HEK293 (cell line): ENCODE data around the gene ITGB3.

ENCODE experiments used
- CTCF ChIA-PET: fragments of 350-600 bp; formaldehyde crosslinking; extraction: SDS; loops from one replicate; lab custom pipeline; 2021; ENCODE audit warnings: antibody characterized with exemption; lab: Yijun Ruan, JAX
- POLR2A ChIA-PET: fragments of 300-600 bp; formaldehyde crosslinking; extraction: SDS; loops from one replicate; lab custom pipeline; 2020; ENCODE audit warnings: antibody characterized with exemption, inconsistent platforms; lab: Yijun Ruan, JAX
- H3K27ac ChIP-seq: fragments of 200-500 bp; sonication (Bioruptor generic); 2 replicates; pipeline ENCODE4 v1.5.1; 2014; ENCODE audit warnings: low read depth, low read length, control low read depth, inconsistent platforms; ENCODE audit errors: extremely low read depth
- H3K36me3 ChIP-seq, 2 experiments: fragments of 200-500 bp in 1 of 2; sonication (Bioruptor generic) in 1 of 2; 1 replicate in 1 of 2; 2 replicates in 1 of 2; pipeline ENCODE4 v1.5.1; 2014 to 2017; ENCODE audit warnings: inconsistent platforms in 2 of 2, low read length in 2 of 2; ENCODE audit not compliant: control insufficient read depth in 2 of 2, insufficient read depth in 1 of 2
- H3K4me1 ChIP-seq: fragments of 200-500 bp; sonication (Bioruptor generic); 2 replicates; pipeline ENCODE4 v1.5.1; 2014; ENCODE audit warnings: mild to moderate bottlenecking, low read length, inconsistent platforms; ENCODE audit not compliant: control insufficient read depth, insufficient read depth
- H3K4me3 ChIP-seq: 2 replicates; pipeline ENCODE4 v1.5.1; 2011; ENCODE audit warnings: low read depth, mild to moderate bottlenecking, control low read depth, low read length, moderate library complexity
- H3K9me3 ChIP-seq: fragments of 200-500 bp; sonication (Bioruptor generic); 2 replicates; pipeline ENCODE4 v1.5.1; 2014; ENCODE audit warnings: low read depth, low read length, inconsistent platforms; ENCODE audit not compliant: control insufficient read depth, insufficient read depth
- BCL11B ChIP-seq: fragments of 450-650 bp; formaldehyde crosslinking; IDR thresholded peaks from 2 replicates; pipeline ENCODE4 v1.5.1; 2016; ENCODE audit warnings: low read depth, missing biosample characterization, missing genetic modification characterization
- KLF10 ChIP-seq: fragments of 450-650 bp; IDR thresholded peaks from 2 replicates; pipeline ENCODE4 v1.5.1; 2018; ENCODE audit warnings: missing biosample characterization, mild to moderate bottlenecking, missing genetic modification characterization
- KLF9 ChIP-seq: fragments of 450-650 bp; formaldehyde crosslinking; IDR thresholded peaks from 2 replicates; pipeline ENCODE4 v1.5.1; 2016; ENCODE audit warnings: missing biosample characterization, missing genetic modification characterization, low read depth
- MZF1 ChIP-seq: fragments of 450-650 bp; formaldehyde crosslinking; IDR thresholded peaks from 2 replicates; pipeline ENCODE4 v1.5.1; 2017; ENCODE audit warnings: missing biosample characterization, missing genetic modification characterization, borderline replicate concordance
- SP3 ChIP-seq: fragments of 450-650 bp; formaldehyde crosslinking; IDR thresholded peaks from 2 replicates; pipeline ENCODE4 v1.5.1; 2016; ENCODE audit warnings: missing biosample characterization, missing genetic modification characterization
- ZBTB20 ChIP-seq: fragments of 450-650 bp; formaldehyde crosslinking; IDR thresholded peaks from 2 replicates; pipeline ENCODE4 v1.5.1; 2016; ENCODE audit warnings: missing biosample characterization, missing genetic modification characterization
- ZNF114 ChIP-seq: fragments of 450-650 bp; formaldehyde crosslinking; IDR thresholded peaks from 2 replicates; pipeline ENCODE4 v1.5.0; 2017; ENCODE audit warnings: missing biosample characterization, missing genetic modification characterization
- ZNF140 ChIP-seq: fragments of 450-650 bp; formaldehyde crosslinking; IDR thresholded peaks from 2 replicates; pipeline ENCODE4 v1.5.1; 2016; ENCODE audit warnings: missing biosample characterization, missing genetic modification characterization
- ZNF16 ChIP-seq: fragments of 450-650 bp; formaldehyde crosslinking; IDR thresholded peaks from 2 replicates; pipeline ENCODE4 v1.5.1; 2016; ENCODE audit warnings: low read depth, missing biosample characterization, missing genetic modification characterization
- ZNF184 ChIP-seq: fragments of 450-650 bp; IDR thresholded peaks from 2 replicates; pipeline ENCODE4 v1.5.1; 2018; ENCODE audit warnings: missing biosample characterization, mild to moderate bottlenecking, missing genetic modification characterization
- ZNF292 ChIP-seq: fragments of 450-650 bp; formaldehyde crosslinking; IDR thresholded peaks from 2 replicates; pipeline ENCODE4 v1.5.1; 2016; ENCODE audit warnings: low read depth, missing biosample characterization, missing genetic modification characterization, borderline replicate concordance
- ZNF362 ChIP-seq: fragments of 450-650 bp; formaldehyde crosslinking; IDR thresholded peaks from 2 replicates; pipeline ENCODE4 v1.5.1; 2016; ENCODE audit warnings: missing biosample characterization, missing genetic modification characterization
- ZNF404 ChIP-seq: fragments of 450-650 bp; formaldehyde crosslinking; IDR thresholded peaks from 2 replicates; pipeline ENCODE4 v1.5.1; 2017; ENCODE audit warnings: missing biosample characterization, missing genetic modification characterization
- ZNF518A ChIP-seq: fragments of 450-650 bp; formaldehyde crosslinking; conservative IDR thresholded peaks from 2 replicates; pipeline ENCODE4 v1.5.1; 2016; ENCODE audit warnings: low read depth, missing biosample characterization, missing genetic modification characterization
- ZNF560 ChIP-seq: fragments of 450-650 bp; formaldehyde crosslinking; IDR thresholded peaks from 2 replicates; pipeline ENCODE4 v1.5.1; 2017; ENCODE audit warnings: missing biosample characterization, missing genetic modification characterization, borderline replicate concordance
- ZNF585B ChIP-seq: fragments of 450-650 bp; formaldehyde crosslinking; IDR thresholded peaks from 2 replicates; pipeline ENCODE4 v1.5.1; 2016; ENCODE audit warnings: missing biosample characterization, missing genetic modification characterization
- ZNF701 ChIP-seq: fragments of 450-650 bp; formaldehyde crosslinking; IDR thresholded peaks from 2 replicates; pipeline ENCODE4 v1.5.1; 2016; ENCODE audit warnings: missing biosample characterization, missing genetic modification characterization
- ZNF747 ChIP-seq: fragments of 450-650 bp; formaldehyde crosslinking; IDR thresholded peaks from 2 replicates; pipeline ENCODE4 v1.5.1; 2016; ENCODE audit warnings: missing biosample characterization, missing genetic modification characterization
- ZSCAN23 ChIP-seq: fragments of 450-650 bp; formaldehyde crosslinking; IDR thresholded peaks from 2 replicates; pipeline ENCODE4 v1.5.1; 2016; ENCODE audit warnings: missing biosample characterization, missing genetic modification characterization
- TF ChIP-seq, protein P1 (sequence below): fragments of 450-650 bp; formaldehyde crosslinking; IDR thresholded peaks from 2 replicates; pipeline ENCODE4 v1.5.1; 2016; ENCODE audit warnings: missing biosample characterization, missing genetic modification characterization
- TF ChIP-seq, protein P2 (sequence below): fragments of 450-650 bp; formaldehyde crosslinking; IDR thresholded peaks from 2 replicates; pipeline ENCODE4 v1.5.1; 2016; ENCODE audit warnings: missing biosample characterization, missing genetic modification characterization

ITGB3 gene

DNA sequence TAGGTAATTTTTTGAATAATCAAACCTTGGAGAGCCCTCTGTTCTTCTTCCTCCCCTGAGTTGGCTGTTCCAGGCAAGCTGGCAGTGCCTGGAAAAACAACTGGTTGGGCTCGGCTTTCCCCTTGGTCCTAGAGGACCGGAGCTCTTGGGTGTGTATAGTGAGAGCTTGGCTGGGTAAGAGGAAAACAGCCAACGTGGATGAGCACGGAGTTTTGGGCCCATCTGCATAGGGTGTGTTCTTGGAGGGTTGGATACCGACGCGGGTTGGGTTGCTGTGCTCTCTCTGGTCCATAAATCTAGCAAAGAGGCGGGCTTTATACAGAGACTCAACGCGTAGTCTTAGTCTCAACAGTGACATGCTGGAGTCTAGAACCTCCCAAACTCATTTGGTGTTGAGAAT, 23.2 kb downstream of the ITGB3 start (continued):
- TF ChIP-seq ZNF560 (tag by site-specific recombination) = no peak
- no peak for TF ChIP-seq ZNF16 (tag by site-specific recombination)
- TF ChIP-seq KLF9 (tag by site-specific recombination) = no peak
- no peak for TF ChIP-seq KLF10 (tag by site-specific recombination)
- TF ChIP-seq, protein P1, sequence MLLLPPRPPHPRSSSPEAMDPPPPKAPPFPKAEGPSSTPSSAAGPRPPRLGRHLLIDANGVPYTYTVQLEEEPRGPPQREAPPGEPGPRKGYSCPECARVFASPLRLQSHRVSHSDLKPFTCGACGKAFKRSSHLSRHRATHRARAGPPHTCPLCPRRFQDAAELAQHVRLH (tag by site-specific recombination) = no peak
- TF ChIP-seq MZF1 (tag by site-specific recombination) = no peak
- 0 out of 2 replicates have a peak, but pooled peaks have one; percentile 40 for TF ChIP-seq ZNF518A (tag by site-specific recombination)

DNA sequence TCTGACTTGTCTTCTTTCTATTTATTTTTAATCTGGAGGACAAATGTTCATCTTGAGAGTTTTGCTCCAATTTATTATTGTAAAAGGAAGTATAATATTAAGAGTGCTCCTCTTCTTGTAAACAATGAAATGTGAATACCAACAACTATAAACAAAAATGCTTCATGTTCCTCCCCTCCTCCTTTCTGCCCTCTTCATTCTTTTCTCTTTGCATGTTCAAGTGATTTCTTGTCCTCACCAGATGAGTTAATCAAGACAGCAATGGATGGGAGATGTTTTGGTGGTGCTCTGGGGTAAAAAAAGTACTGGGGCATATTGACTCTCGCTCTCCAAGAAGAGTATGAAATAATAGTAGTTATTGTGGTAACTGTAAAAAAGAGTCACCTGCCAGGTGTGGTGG, 24.3 kb downstream of the ITGB3 start:
- POLR2A ChIA-PET = interaction anchor here (0.7 to 1.3 kb wide), 3 partner anchors 27 to 48 kb away, joined by 3 to 7 read pairs (median 3); no protein-coding TSS in a partner anchor
- Histone ChIP-seq H3K4me1 (peaks cover 33% of the 10 kb centered on the region), H3K9me3 (no peaks in the 10 kb centered on the region), H3K27ac (no peak overlapping the region), H3K4me3 (no peak overlapping the region), H3K36me3 (no peaks in the 10 kb centered on the region)
- TF ChIP-seq ZNF140 (tag by site-specific recombination) (no peak), ZBTB20 (tag by site-specific recombination) (no peak), ZNF404 (tag by site-specific recombination) (no peak), KLF9 (tag by site-specific recombination) (no peak), ZNF701 (tag by site-specific recombination) (no peak), ZSCAN23 (tag by site-specific recombination) (no peak), ZNF362 (tag by site-specific recombination) (no peak), ZNF747 (tag by site-specific recombination) (no peak), ZNF114 (tag by site-specific recombination) (no peak), SP3 (tag by site-specific recombination) (no peak), BCL11B (tag by site-specific recombination) (no peak), ZNF184 (tag by site-specific recombination) (no peak), ZNF585B (no peak), ZNF292 (tag by site-specific recombination) (no peak)
- TF ChIP-seq, protein P2, sequence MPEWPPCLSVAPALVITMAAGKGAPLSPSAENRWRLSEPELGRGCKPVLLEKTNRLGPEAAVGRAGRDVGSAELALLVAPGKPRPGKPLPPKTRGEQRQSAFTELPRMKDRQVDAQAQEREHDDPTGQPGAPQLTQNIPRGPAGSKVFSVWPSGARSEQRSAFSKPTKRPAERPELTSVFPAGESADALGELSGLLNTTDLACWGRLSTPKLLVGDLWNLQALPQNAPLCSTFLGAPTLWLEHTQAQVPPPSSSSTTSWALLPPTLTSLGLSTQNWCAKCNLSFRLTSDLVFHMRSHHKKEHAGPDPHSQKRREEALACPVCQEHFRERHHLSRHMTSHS (tag by site-specific recombination) = no peak
- CTCF ChIA-PET = interaction anchor here (0.5 to 1.7 kb wide), 2 partner anchors 24 to 38 kb away, joined by 3 to 7 read pairs; no protein-coding TSS in a partner anchor
